ENCODE results near the gene KANK4.

KANK4 gene

DNA sequence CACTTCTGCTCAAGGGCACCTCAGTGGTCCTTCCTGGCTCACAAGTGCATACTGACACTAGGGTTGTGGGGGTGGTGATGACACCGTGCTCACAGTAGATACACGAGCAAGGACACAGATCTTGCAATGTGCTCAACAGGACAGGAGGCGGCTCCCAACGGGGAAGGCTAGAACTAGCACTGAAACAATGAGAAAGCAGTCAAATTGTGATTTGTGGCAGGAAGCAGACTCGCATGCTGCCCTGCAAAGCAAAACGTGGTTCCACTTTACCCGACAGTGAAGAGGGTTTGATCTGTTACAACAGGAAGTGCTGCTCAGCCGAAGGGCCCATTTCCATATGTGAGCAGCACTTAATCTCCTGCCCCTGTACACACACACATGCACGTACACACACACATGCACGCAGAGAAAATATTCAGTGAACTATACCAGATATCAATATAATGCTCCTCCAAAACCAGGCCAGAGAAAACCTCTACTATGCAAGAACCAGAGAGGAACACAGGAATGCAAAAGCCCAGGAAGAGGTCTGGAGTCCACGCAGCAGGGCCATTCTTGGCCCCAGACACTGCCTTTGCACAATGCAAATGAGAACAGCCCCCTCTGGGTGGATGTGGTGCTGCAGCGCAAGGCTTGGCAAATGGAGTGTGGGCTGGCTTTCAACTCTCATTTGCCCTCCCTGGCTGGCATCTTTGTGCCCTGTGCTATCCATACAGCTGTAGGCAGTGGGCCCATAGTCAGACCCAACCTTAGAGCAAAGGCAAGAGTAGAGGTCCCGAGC, 47.1 kb downstream of the KANK4 start:
- peak overlapping the region; percentile 19 for H3K4me3 Mint-ChIP-seq
- H3K4me1 Mint-ChIP-seq: peaks cover 18% of the 10 kb centered on the region
- DNase-seq (ENCODE audit: low spot score in 2 of 2): peak in 1 of 2 donors; percentile 18
- H3K27me3 Mint-ChIP-seq: no peaks in the 10 kb centered on the region
- peak overlapping the region; percentile 39 for H3K27ac Mint-ChIP-seq (ENCODE audit: low read depth)
- H3K9me3 Mint-ChIP-seq: no peaks in the 10 kb centered on the region
- peak; percentile 74 for ATAC-seq (replicated peaks; ENCODE audit: extremely low read depth, poor library complexity, severe bottlenecking)
- H3K36me3 Mint-ChIP-seq (ENCODE audit: insufficient read depth): no peaks in the 10 kb centered on the region

DNA sequence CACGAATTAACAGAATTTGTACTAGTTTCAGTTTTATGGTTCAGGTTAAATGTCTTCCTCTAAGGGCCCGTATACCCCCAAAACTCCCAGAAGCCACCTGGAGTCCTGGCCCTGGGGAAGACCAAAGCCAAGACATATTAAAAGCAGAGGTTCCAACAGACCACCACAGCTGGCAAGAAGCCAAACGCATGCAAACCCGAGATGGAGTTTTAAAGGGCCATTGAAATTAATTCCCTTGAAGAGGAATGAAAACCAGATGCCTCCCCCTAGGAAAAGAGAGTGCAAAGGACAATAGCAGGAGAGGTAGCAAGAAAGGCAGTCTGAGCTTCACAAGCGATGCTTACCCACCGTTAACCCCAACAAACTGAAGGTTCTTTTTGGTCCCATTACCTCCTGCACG, 48.1 kb downstream of the KANK4 start:
- ATAC-seq (replicated peaks; ENCODE audit: extremely low read depth, poor library complexity, severe bottlenecking): no peak
- Mint-ChIP-seq H3K4me3 (no peak overlapping the region), H3K27ac (ENCODE audit: low read depth) (peak overlapping the region; percentile 39), H3K27me3 (no peaks in the 10 kb centered on the region), H3K9me3 (peaks cover 5% of the 10 kb centered on the region), H3K36me3 (ENCODE audit: insufficient read depth) (no peaks in the 10 kb centered on the region), H3K4me1 (peaks cover 18% of the 10 kb centered on the region)
- no peak for DNase-seq (ENCODE audit: low spot score in 2 of 2)

DNA sequence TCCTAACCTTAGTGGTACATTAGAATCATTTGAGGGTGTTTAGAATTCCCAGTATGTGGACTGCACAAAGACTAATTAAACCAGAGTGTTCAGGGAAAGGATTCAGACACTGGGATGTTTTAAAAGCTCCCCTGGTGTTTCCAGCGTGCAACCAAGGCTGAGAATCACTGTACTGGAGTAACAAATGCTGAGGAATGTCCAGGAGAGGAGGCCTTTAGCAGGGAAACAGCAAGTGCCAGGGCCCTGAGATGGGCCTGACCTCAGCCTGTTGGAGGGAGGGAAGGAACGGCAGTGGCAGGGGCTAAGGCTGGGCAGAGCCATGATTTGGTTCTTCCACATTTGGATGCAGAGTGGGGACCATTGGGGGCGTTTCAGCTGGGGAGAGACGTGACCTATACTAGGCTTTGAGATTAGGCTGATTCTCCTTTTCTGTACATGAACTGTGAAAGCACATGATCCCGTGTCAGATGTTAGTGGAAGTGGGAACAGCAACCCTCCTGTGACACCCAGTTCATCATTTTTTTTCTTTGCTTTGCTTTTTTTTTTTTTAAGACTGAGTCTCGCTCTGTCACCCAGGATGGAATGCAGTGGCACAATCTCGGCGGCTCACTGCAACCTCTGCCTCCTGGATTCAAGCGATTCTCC, 49.3 kb downstream of the KANK4 start:
- no peak for ATAC-seq (replicated peaks; ENCODE audit: extremely low read depth, poor library complexity, severe bottlenecking)
- DNase-seq (ENCODE audit: low spot score in 2 of 2): no peak
- H3K36me3 Mint-ChIP-seq (ENCODE audit: insufficient read depth): no peaks in the 10 kb centered on the region
- peaks cover 18% of the 10 kb centered on the region for H3K4me1 Mint-ChIP-seq
- H3K27me3 Mint-ChIP-seq: no peaks in the 10 kb centered on the region
- peak overlapping the region; percentile 74 for H3K27ac Mint-ChIP-seq (ENCODE audit: low read depth)
- peaks cover 6% of the 10 kb centered on the region for H3K9me3 Mint-ChIP-seq
- no peak overlapping the region for H3K4me3 Mint-ChIP-seq

DNA sequence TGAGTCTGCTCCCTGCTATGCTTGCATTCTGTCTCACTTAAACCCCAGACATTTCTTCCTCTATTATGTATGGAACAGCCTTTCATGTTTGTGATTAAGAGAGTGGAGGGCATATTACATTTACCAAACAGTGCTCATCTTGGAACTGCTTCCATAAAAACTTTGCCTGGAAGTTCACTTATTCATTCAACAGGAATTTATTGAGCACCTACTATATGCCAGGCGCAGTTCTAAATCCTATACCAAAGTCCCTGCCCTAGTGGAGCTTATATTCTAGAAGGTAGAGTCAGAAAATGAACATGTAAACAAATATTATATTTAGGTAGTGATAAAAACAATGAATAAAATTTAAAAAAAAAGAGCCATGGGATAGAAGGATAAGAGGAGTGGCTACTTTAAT, 49.8 kb downstream of the KANK4 start:
- peak overlapping the region; percentile 74 for H3K27ac Mint-ChIP-seq (ENCODE audit: low read depth)
- no peaks in the 10 kb centered on the region for H3K36me3 Mint-ChIP-seq (ENCODE audit: insufficient read depth)
- H3K27me3 Mint-ChIP-seq: no peaks in the 10 kb centered on the region
- H3K4me1 Mint-ChIP-seq: peaks cover 18% of the 10 kb centered on the region
- H3K4me3 Mint-ChIP-seq: no peak overlapping the region
- H3K9me3 Mint-ChIP-seq: peaks cover 6% of the 10 kb centered on the region
- ATAC-seq (replicated peaks; ENCODE audit: extremely low read depth, poor library complexity, severe bottlenecking) (no peak), DNase-seq (ENCODE audit: low spot score in 2 of 2) (no peak)

- peaks cover 18% of the 10 kb centered on the region for H3K4me1 Mint-ChIP-seq
- DNase-seq (ENCODE audit: low spot score in 2 of 2) (no peak), ATAC-seq (replicated peaks; ENCODE audit: extremely low read depth, poor library complexity, severe bottlenecking) (no peak)
- no peaks in the 10 kb centered on the region for H3K27me3 Mint-ChIP-seq
- no peak overlapping the region for H3K27ac Mint-ChIP-seq (ENCODE audit: low read depth)
- peaks cover 6% of the 10 kb centered on the region for H3K9me3 Mint-ChIP-seq
- no peak overlapping the region for H3K4me3 Mint-ChIP-seq
- H3K36me3 Mint-ChIP-seq (ENCODE audit: insufficient read depth): no peaks in the 10 kb centered on the region
Measured at GRCh38 chr1:62268315-62268714, 50.9 kb downstream of the KANK4 start.

- ATAC-seq (replicated peaks; ENCODE audit: extremely low read depth, poor library complexity, severe bottlenecking) (peak; percentile 19), DNase-seq (ENCODE audit: low spot score in 2 of 2) (no peak)
- Mint-ChIP-seq H3K4me1 (peaks cover 4% of the 10 kb centered on the region), H3K36me3 (ENCODE audit: insufficient read depth) (no peaks in the 10 kb centered on the region), H3K27ac (ENCODE audit: low read depth) (no peak overlapping the region), H3K9me3 (peaks cover 6% of the 10 kb centered on the region), H3K27me3 (peaks cover 10% of the 10 kb centered on the region), H3K4me3 (no peak overlapping the region)
Measured at GRCh38 chr1:62265956-62266935, 53.0 kb downstream of the KANK4 start.

GRCh38 chr1:62263814-62264353, 55.4 kb downstream of the KANK4 start:
- Mint-ChIP-seq H3K36me3 (ENCODE audit: insufficient read depth) (no peaks in the 10 kb centered on the region), H3K27me3 (peaks cover 28% of the 10 kb centered on the region), H3K4me3 (no peak overlapping the region), H3K4me1 (no peaks in the 10 kb centered on the region), H3K27ac (ENCODE audit: low read depth) (no peak overlapping the region), H3K9me3 (peaks cover 6% of the 10 kb centered on the region)
- no peak for ATAC-seq (replicated peaks; ENCODE audit: extremely low read depth, poor library complexity, severe bottlenecking)
- DNase-seq (ENCODE audit: low spot score in 2 of 2): no peak

GRCh38 chr1:62263006-62263813, 56.0 kb downstream of the KANK4 start:
- Mint-ChIP-seq H3K36me3 (ENCODE audit: insufficient read depth) (no peaks in the 10 kb centered on the region), H3K4me1 (no peaks in the 10 kb centered on the region), H3K27ac (ENCODE audit: low read depth) (no peak overlapping the region), H3K9me3 (peaks cover 6% of the 10 kb centered on the region), H3K27me3 (peaks cover 35% of the 10 kb centered on the region), H3K4me3 (no peak overlapping the region)
- ATAC-seq (replicated peaks; ENCODE audit: extremely low read depth, poor library complexity, severe bottlenecking) (no peak), DNase-seq (ENCODE audit: low spot score in 2 of 2) (no peak)

DNA sequence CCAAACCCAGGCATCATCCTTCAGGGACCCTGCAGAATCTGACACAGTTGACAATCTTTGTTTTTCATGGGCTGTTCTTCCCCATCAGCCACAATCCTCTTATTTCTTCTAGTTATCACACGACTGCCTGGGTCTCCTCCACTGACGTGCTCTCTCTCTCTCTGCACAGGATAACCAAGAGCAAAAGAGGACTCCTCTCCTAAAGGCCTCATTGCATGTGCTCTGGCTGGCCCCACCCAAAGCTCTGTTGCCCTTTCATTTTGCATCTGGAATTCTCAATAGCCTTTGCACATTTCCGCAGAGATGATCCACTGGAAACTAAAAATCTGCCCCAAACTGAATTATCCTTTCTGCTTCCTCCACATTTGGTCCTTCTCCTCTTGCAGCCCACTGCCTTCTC, 58.5 kb downstream of the KANK4 start:
- no peak overlapping the region for H3K27ac Mint-ChIP-seq (ENCODE audit: low read depth)

GRCh38 chr1:62259551-62259950, 59.7 kb downstream of the KANK4 start:
- H3K27me3 Mint-ChIP-seq: peaks cover 42% of the 10 kb centered on the region
- no peak overlapping the region for H3K27ac Mint-ChIP-seq (ENCODE audit: low read depth)
- no peaks in the 10 kb centered on the region for H3K4me1 Mint-ChIP-seq

More for the DNA sequence above, 58.5 kb downstream of the KANK4 start:
- no peaks in the 10 kb centered on the region for H3K36me3 Mint-ChIP-seq (ENCODE audit: insufficient read depth)
- ATAC-seq (replicated peaks; ENCODE audit: extremely low read depth, poor library complexity, severe bottlenecking) (no peak), DNase-seq (ENCODE audit: low spot score in 2 of 2) (no peak)
- H3K27me3 Mint-ChIP-seq: peaks cover 42% of the 10 kb centered on the region
- H3K4me1 Mint-ChIP-seq: no peaks in the 10 kb centered on the region
- H3K9me3 Mint-ChIP-seq: no peaks in the 10 kb centered on the region
- H3K4me3 Mint-ChIP-seq: no peak overlapping the region

GRCh38 chr1:62250126-62250726, 69.0 kb downstream of the KANK4 start:
- Mint-ChIP-seq H3K4me1 (no peaks in the 10 kb centered on the region), H3K9me3 (no peaks in the 10 kb centered on the region), H3K36me3 (ENCODE audit: insufficient read depth) (no peaks in the 10 kb centered on the region), H3K27me3 (peaks cover 12% of the 10 kb centered on the region), H3K4me3 (no peak overlapping the region), H3K27ac (ENCODE audit: low read depth) (no peak overlapping the region)
- DNase-seq (ENCODE audit: low spot score in 2 of 2): no peak
- no peak for ATAC-seq (replicated peaks; ENCODE audit: extremely low read depth, poor library complexity, severe bottlenecking)

More at GRCh38 chr1:62259551-62259950, 59.7 kb downstream of the KANK4 start:
- no peak for DNase-seq (ENCODE audit: low spot score in 2 of 2)
- ATAC-seq (replicated peaks; ENCODE audit: extremely low read depth, poor library complexity, severe bottlenecking): no peak
- Mint-ChIP-seq H3K9me3 (no peaks in the 10 kb centered on the region), H3K36me3 (ENCODE audit: insufficient read depth) (no peaks in the 10 kb centered on the region), H3K4me3 (no peak overlapping the region)
